Endothelial cell of umbilical vein (primary cell): Measurements from ENCODE around the gene CKS1B. TPM values are rescaled to one million over a fixed set of nuclear protein-coding genes. Genes with fewer than 3 reads are reported as not detected.

Source experiments
- BruUV-seq: library from RNA; stranded (reverse); fragments of 400-500 nt; replicated peaks from 2 replicates; lab custom pipeline; 2021; lab: Mats Ljungman, UMichigan
- CTCF ChIA-PET: fragments of 300-600, 350-600 bp; sonication (Branson Sonifier 250); formaldehyde crosslinking; loops from one replicate; lab custom pipeline; 2021; ENCODE audit warnings: antibody characterized with exemption, inconsistent platforms; lab: Charles Lee
- POLR2A ChIA-PET: fragments of 300-600, 350-600 bp; sonication (Branson Sonifier 250); formaldehyde crosslinking; loops from one replicate; lab custom pipeline; 2021; ENCODE audit warnings: antibody characterized with exemption, inconsistent platforms; lab: Charles Lee
- DNase-seq: peaks from one replicate; pipeline ENCODE4 v3.0.0-alpha.2; 2011; ENCODE audit warnings: low read depth, low spot score
- FAIRE-seq: peaks from 2 replicates; lab custom pipeline; 2011; peaks lifted over from hg19 to GRCh38; lab: Jason Lieb, UNC
- H2AFZ ChIP-seq: 2 replicates; pipeline ENCODE4 v1.6.0; 2012; ENCODE audit warnings: low read depth, low read length, control low read depth, inconsistent platforms
- H3K27ac ChIP-seq: 2 replicates; pipeline ENCODE4 v1.5.1; 2011; ENCODE audit warnings: low read depth, mild to moderate bottlenecking, control low read depth, low read length, moderate library complexity; ENCODE audit not compliant: insufficient read depth
- H3K27me3 ChIP-seq, 2 experiments: 2 replicates each; pipeline versions ENCODE4 v1.6.0 to v1.6.1; 2011; ENCODE audit warnings: low read length in 2 of 2, mixed read lengths in 1 of 2; ENCODE audit not compliant: control insufficient read depth in 2 of 2, insufficient read depth in 2 of 2
- H3K36me3 ChIP-seq, 2 experiments: 2 replicates in 1 of 2; 3 replicates in 1 of 2; pipeline ENCODE4 v1.5.1; 2011; ENCODE audit warnings: low read length in 2 of 2, mild to moderate bottlenecking in 1 of 2, moderate library complexity in 1 of 2; ENCODE audit not compliant: control insufficient read depth in 2 of 2, insufficient read depth in 2 of 2; ENCODE audit errors: extremely low read depth in 1 of 2
- H3K4me1 ChIP-seq: 3 replicates; pipeline ENCODE4 v1.5.1; 2011; ENCODE audit warnings: mild to moderate bottlenecking, low read length; ENCODE audit not compliant: control insufficient read depth, insufficient read depth; ENCODE audit errors: extremely low read depth
- H3K4me2 ChIP-seq: 2 replicates; pipeline ENCODE4 v1.6.1; 2011; ENCODE audit warnings: low read length, control low read depth, mixed read lengths; ENCODE audit not compliant: insufficient read depth
- H3K4me3 ChIP-seq, 3 experiments: fragments of 200-600 bp in 1 of 3; sonication (generic), shearing (Covaris generic) in 1 of 3; replicated peaks in 1 of 3; 2 replicates each; pipeline ENCODE4 v1.5.1; 2011 to 2016; ENCODE audit warnings: control low read depth in 3 of 3, low read length in 3 of 3, mild to moderate bottlenecking in 2 of 3, inconsistent platforms in 1 of 3, low read depth in 1 of 3, moderate library complexity in 1 of 3; ENCODE audit not compliant: insufficient read depth in 1 of 3
- H3K79me2 ChIP-seq: 2 replicates; pipeline ENCODE4 v1.6.0; 2012; ENCODE audit warnings: low read length, inconsistent platforms; ENCODE audit not compliant: control insufficient read depth, insufficient read depth
- H3K9ac ChIP-seq: replicated peaks from 2 replicates; pipeline ENCODE3; 2011; ENCODE audit warnings: low read length, control low read depth; ENCODE audit not compliant: insufficient read depth; ENCODE audit errors: extremely low read depth
- H3K9me1 ChIP-seq: replicated peaks from 3 replicates; pipeline ENCODE4 v1.6.0; 2011; ENCODE audit warnings: mild to moderate bottlenecking, low read length; ENCODE audit not compliant: control insufficient read depth, insufficient read depth; ENCODE audit errors: extremely low read depth
- H3K9me3 ChIP-seq: replicated peaks from 2 replicates; pipeline ENCODE4 v1.5.1; 2012; ENCODE audit warnings: low read length, inconsistent platforms; ENCODE audit not compliant: control insufficient read depth, insufficient read depth
- H4K20me1 ChIP-seq: replicated peaks from 2 replicates; pipeline ENCODE3; 2011; ENCODE audit warnings: mild to moderate bottlenecking, low read length; ENCODE audit not compliant: control insufficient read depth, insufficient read depth; ENCODE audit errors: extremely low read depth
- CTCF ChIP-seq, 2 donors: IDR thresholded peaks; 1 replicate in 1 of 2; 2 replicates in 1 of 2; pipeline ENCODE4 v1.5.1; 2011; ENCODE audit warnings: low read length in 2 of 2, mild to moderate bottlenecking in 2 of 2, moderate library complexity in 2 of 2, control low read depth in 1 of 2, inconsistent platforms in 1 of 2, low read depth in 1 of 2; ENCODE audit not compliant: insufficient read depth in 1 of 2; ENCODE audit errors: extremely low read depth in 1 of 2
- EZH2 ChIP-seq: IDR thresholded peaks from 2 replicates; pipeline ENCODE4 v1.6.1; 2012; ENCODE audit warnings: borderline replicate concordance, low read depth, mild to moderate bottlenecking, moderate library complexity, low read length, inconsistent platforms; ENCODE audit not compliant: severe bottlenecking
- FOS ChIP-seq: IDR thresholded peaks from 2 replicates; pipeline ENCODE4 v1.6.1; 2011; ENCODE audit warnings: mild to moderate bottlenecking, low read length, moderate library complexity, borderline replicate concordance; ENCODE audit not compliant: insufficient read depth
- GATA2 ChIP-seq: IDR thresholded peaks from 2 replicates; pipeline ENCODE4 v1.7.0; 2011; ENCODE audit warnings: low read depth, mild to moderate bottlenecking, moderate library complexity, mixed read lengths, low read length; ENCODE audit not compliant: insufficient read length, insufficient read depth
- JUN ChIP-seq: IDR thresholded peaks from 2 replicates; pipeline ENCODE4 v1.6.1; 2011; ENCODE audit warnings: borderline replicate concordance, low read depth; ENCODE audit not compliant: insufficient read length, insufficient read depth
- MAX ChIP-seq: IDR thresholded peaks from 2 replicates; pipeline ENCODE4 v1.6.1; 2011; ENCODE audit not compliant: insufficient read depth, insufficient read length
- MYC ChIP-seq: IDR thresholded peaks from one replicate; pipeline ENCODE4 v1.6.1; 2011; ENCODE audit warnings: mild to moderate bottlenecking, low read depth, low read length
- POLR2A ChIP-seq: IDR thresholded peaks from 2 replicates; pipeline ENCODE4 v1.6.1; 2012; ENCODE audit warnings: low read depth, mild to moderate bottlenecking, control low read depth, low read length
- POLR2AphosphoS5 ChIP-seq: IDR thresholded peaks from 2 replicates; pipeline ENCODE4 v1.6.1; 2012; ENCODE audit warnings: low read depth, mild to moderate bottlenecking, control low read depth, low read length, moderate library complexity; ENCODE audit not compliant: insufficient read depth
- dilution Hi-C: fragments of 300-500 bp; cut with MboI; formaldehyde crosslinking; loops from one replicate; pipeline ENCODE4 v1.15.0; 2019; ENCODE audit warnings: low sequenced_read_pairs; ENCODE audit not compliant: extremely low pct_ligation_motif_present
- intact Hi-C: fragments of 100-400 bp; cut with micrococcal nuclease; formaldehyde crosslinking; loops from one replicate; pipeline ENCODE4 v1.10.0; 2022
- polyA plus RNA-seq, 4 experiments: library from polyadenylated mRNA; depleted of rRNA in 3 of 4; stranded (reverse) in 3 of 4; unstranded in 1 of 4; fragments of >200 nt; gene quantifications; 2 replicates each; pipeline versions ENCODE4 v1.2.1 to v1.2.3, GENCODE V29; 2011 to 2012; ENCODE audit warnings: missing spikeins in 1 of 4
- total RNA-seq: library from RNA; stranded (reverse); gene quantifications from 2 replicates; pipeline ENCODE4 v1.2.3, GENCODE V29; 2021

Gene CKS1B
- total and polyA plus RNA-seq, 2 donors (not counting 3 experiments of a cell fraction or from before 2014, with no cell fraction given): 126 to 280 TPM

DNA sequence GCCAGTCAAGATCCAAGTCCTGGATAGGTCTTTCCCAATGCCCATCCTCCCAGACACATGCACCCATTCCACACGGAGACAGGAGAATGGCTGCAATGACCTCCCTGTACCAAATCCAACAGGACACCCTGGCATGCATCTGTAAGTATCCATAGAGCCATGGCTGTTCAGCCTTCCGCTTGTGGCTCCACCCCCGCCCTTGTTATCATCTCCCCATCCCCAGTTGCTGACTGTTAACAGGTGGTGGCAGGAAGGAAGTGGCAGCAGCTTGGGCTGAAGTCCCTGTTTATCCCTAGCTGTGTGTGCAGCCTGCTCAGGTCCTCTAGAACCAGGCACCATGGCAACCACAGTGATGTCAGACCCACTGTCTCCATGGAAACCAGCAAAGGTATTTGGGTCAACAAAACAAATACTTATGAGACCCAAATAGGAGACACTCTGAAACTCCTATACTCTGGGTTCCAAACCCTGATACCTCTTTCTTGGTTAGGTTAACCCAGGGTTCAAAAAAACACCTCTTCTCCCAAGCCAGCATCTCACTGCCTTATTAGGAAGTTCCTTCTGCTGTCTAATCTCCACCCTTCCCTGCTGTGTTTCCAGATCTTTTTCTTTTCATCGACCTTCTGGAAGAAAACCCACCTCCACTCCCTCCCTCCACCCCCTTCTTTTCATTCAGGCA is 19.3 kb upstream of the CKS1B start:
- peak overlapping the region; percentile 19 to 76 (median 57) for H3K4me3 ChIP-seq
- no peaks in the 10 kb centered on the region for H3K9me1 ChIP-seq
- no peaks in the 10 kb centered on the region for H3K9me3 ChIP-seq
- BruUV-seq: no TSS peak
- FAIRE-seq: peak; percentile 43
- peaks cover 19% of the 10 kb centered on the region for H3K4me1 ChIP-seq
- peak overlapping the region; percentile 69 for H3K27ac ChIP-seq
- H3K79me2 ChIP-seq: no peaks in the 10 kb centered on the region
- H3K36me3 ChIP-seq: peaks cover 0 to 18% of the 10 kb centered on the region in 2 experiments
- intact Hi-C loops (loop anchor here (1.0 to 2.0 kb wide), 3 partner anchors 18 to 62 kb away; partner anchors contain the start of gene PMVK), dilution Hi-C loops (no loop called here)
- H2AFZ ChIP-seq: no peak overlapping the region
- CTCF ChIA-PET: interaction anchor here (0.8 to 2.6 kb wide), 21 partner anchors 15 to 396 kb away, joined by 3 to 37 read pairs (median 6); partner anchors contain the start of genes ADAM15, FLAD1, LENEP and PMVK
- no peaks in the 10 kb centered on the region for H4K20me1 ChIP-seq
- H3K9ac ChIP-seq: peak overlapping the region; percentile 92
- DNase-seq: peak; percentile 73
- POLR2A ChIA-PET: interaction anchor here (0.5 to 1.4 kb wide), 4 partner anchors 10 to 21 kb away, joined by 3 to 5 read pairs (median 4); partner anchors contain the start of gene PMVK
- H3K27me3 ChIP-seq: no peaks in the 10 kb centered on the region
- H3K4me2 ChIP-seq: peak overlapping the region; percentile 83
- TF ChIP-seq CTCF (IDR thresholded peaks at IDR 0.05; ENCODE audit: extremely low read depth in 1 of 2, insufficient read depth in 1 of 2, low read depth in 1 of 2, low read length in 2 of 2) (no peak), POLR2A (no peak), MAX (no peak), JUN (no peak), FOS (no peak), GATA2 (no peak), POLR2AphosphoS5 (no peak), MYC (no peak), EZH2 (no peak)
